Psoas muscle (tissue), 8 donors: ENCODE data around the gene MBNL1. TPM values are rescaled to one million over a fixed set of nuclear protein-coding genes. Genes with fewer than 3 reads are reported as not detected.
A peak's percentile ranks its signal among the peaks of the same experiment; 100 is the strongest.

Experiments
- ATAC-seq, 4 donors: fragments of 200-7000 bp; cut with Tn5 transposase; one replicate each; pipeline ENCODE4 v1.9.1; 2020; ENCODE audit warnings: moderate library complexity in 3 of 4, mild to moderate bottlenecking in 2 of 4
- DNase-seq, 2 donors: peaks; one replicate each; pipeline ENCODE4 v3.0.0-alpha.2; 2020
- H3K27ac ChIP-seq: fragments of 200-600 bp; one replicate; pipeline ENCODE4 v1.8.0; 2022
- H3K27me3 ChIP-seq, 3 donors: fragments of 200-600 bp in 1 of 3; one replicate each; pipeline versions ENCODE4 v1.6.1 to v1.8.0; 2013 to 2022; ENCODE audit warnings: low read length in 2 of 3, mild to moderate bottlenecking in 2 of 3, moderate library complexity in 1 of 3; ENCODE audit not compliant: insufficient read depth in 3 of 3
- H3K36me3 ChIP-seq, 2 donors: fragments of 200-600 bp in 1 of 2; one replicate each; pipeline versions ENCODE4 v1.6.1 to v1.8.0; 2013 to 2022; ENCODE audit warnings: low read depth in 1 of 2, mild to moderate bottlenecking in 1 of 2, moderate library complexity in 1 of 2; ENCODE audit not compliant: insufficient read depth in 1 of 2
- H3K4me1 ChIP-seq: fragments of 200-600 bp; one replicate; pipeline ENCODE4 v1.8.0; 2022
- H3K4me3 ChIP-seq: fragments of 200-600 bp; one replicate; pipeline ENCODE4 v1.8.0; 2022; ENCODE audit warnings: mild to moderate bottlenecking
- H3K9me3 ChIP-seq: fragments of 200-600 bp; one replicate; pipeline ENCODE4 v1.8.0; 2022
- WGBS, 3 donors: extraction: QIAGEN DNeasy Blood & Tissue Kit; methylation state at CpG; one replicate each; pipeline versions ENCODE4 v1.1.6 to v1.1.7; 2013; 5-methylcytosine and 5-hydroxymethylcytosine counted together
- intact Hi-C, 2 donors: fragments of 100-400 bp; cut with DNase I; formaldehyde crosslinking; loops; one replicate each; pipeline versions ENCODE4 v1.11.0 to v1.14.2; 2022
- polyA plus RNA-seq, 3 donors: library from polyadenylated mRNA; stranded (reverse); fragments of 200-250 nt; gene quantifications; one replicate each; pipeline ENCODE4 v1.2.3, GENCODE V29; 2013
- total RNA-seq, 4 donors: library from RNA; stranded (reverse); fragmentation: NEBNext Ultra II Directional in 2 of 4; extraction: Animal tissue kit (Norgen Biotek cat#: 25700) in 2 of 4; gene quantifications; one replicate each; pipeline versions ENCODE4 v1.2.1 to v1.2.4, GENCODE V29; 2021 to 2023
- TF ChIP-seq, protein P1 (sequence below): fragments of 200-600 bp; IDR thresholded peaks from one replicate; pipeline ENCODE4 v1.8.0; 2022; ENCODE audit warnings: antibody characterized with exemption
- donor health status: healthy with polysubstance abuse.
- donor health status: DM: no; HTN: no; CAD: no; lungs with moderate emphysema.
- donor health status: Bipolar disorder and iron deficiency.
- donor health status: healthy.
- donor health status: DM: yes; HTN: yes; CAD: no.
- donor health status: DM: no; HTN: no; CAD: no.
- donor health status: DM: no; HTN: no; CAD: no.
- donor health status: DM: yes; HTN: yes; CAD: no.

The MBNL1 gene
- total and polyA plus RNA-seq, 7 donors, result 27.4 to 281 (median 179) TPM

GRCh38 chr3:152384412-152384811, 115.7 kb downstream of the MBNL1 start:
- Histone ChIP-seq H3K9me3 (no peaks in the 10 kb centered on the region), H3K27me3 (no peaks in the 10 kb centered on the region), H3K4me3 (peak overlapping the region; percentile 61), H3K36me3 (no peaks in the 10 kb centered on the region), H3K27ac (peak overlapping the region; percentile 82), H3K4me1 (peaks cover 79% of the 10 kb centered on the region)
- intact Hi-C loops, result loop anchor here in 1 of 2 donors (5.0 kb wide), 1 partner anchor 117 kb away; the partner anchor contains the start of gene MBNL1
- ATAC-seq (peak in 3 of 4 donors; percentile 52 to 65 (median 58)), DNase-seq (no peak)
- TF ChIP-seq, protein P1, sequence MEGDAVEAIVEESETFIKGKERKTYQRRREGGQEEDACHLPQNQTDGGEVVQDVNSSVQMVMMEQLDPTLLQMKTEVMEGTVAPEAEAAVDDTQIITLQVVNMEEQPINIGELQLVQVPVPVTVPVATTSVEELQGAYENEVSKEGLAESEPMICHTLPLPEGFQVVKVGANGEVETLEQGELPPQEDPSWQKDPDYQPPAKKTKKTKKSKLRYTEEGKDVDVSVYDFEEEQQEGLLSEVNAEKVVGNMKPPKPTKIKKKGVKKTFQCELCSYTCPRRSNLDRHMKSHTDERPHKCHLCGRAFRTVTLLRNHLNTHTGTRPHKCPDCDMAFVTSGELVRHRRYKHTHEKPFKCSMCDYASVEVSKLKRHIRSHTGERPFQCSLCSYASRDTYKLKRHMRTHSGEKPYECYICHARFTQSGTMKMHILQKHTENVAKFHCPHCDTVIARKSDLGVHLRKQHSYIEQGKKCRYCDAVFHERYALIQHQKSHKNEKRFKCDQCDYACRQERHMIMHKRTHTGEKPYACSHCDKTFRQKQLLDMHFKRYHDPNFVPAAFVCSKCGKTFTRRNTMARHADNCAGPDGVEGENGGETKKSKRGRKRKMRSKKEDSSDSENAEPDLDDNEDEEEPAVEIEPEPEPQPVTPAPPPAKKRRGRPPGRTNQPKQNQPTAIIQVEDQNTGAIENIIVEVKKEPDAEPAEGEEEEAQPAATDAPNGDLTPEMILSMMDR, result no peak

DNA sequence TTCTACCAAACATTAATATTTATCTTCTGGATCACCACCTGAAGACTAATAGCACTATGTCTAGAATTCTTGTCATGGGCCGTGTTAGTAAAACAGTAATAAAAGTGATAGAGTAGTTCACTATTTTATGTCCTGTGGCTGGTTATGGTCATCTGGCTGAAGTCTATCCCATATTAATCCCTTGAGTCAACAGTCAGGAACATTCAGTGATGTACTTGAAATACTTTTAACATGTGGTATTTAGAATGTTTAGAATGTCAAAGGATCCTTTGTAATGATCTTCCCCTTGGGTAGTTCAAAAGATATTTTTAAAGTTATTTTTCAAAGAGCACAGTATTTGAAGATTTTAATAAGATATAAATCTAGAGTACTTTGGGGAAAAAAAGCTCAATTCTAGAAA, 117.0 kb downstream of the MBNL1 start:
- ATAC-seq (peak; percentile 58 to 74 (median 72)), DNase-seq (no peak)
- Histone ChIP-seq H3K36me3 (peaks cover 0 to 6% of the 10 kb centered on the region in 2 donors), H3K27me3 (no peaks in the 10 kb centered on the region), H3K27ac (peak overlapping the region; percentile 82), H3K4me1 (peaks cover 73% of the 10 kb centered on the region), H3K4me3 (peak overlapping the region; percentile 61), H3K9me3 (no peaks in the 10 kb centered on the region)
- intact Hi-C loops, result loop anchor here in 1 of 2 donors (2.0 kb wide), 1 partner anchor 17 kb away; no protein-coding TSS in a partner anchor
- 18 to 31% (median 21%) methylated on average over 1 of the region's 1 CpG for WGBS, 3 donors
- TF ChIP-seq, protein P1, result no peak

DNA sequence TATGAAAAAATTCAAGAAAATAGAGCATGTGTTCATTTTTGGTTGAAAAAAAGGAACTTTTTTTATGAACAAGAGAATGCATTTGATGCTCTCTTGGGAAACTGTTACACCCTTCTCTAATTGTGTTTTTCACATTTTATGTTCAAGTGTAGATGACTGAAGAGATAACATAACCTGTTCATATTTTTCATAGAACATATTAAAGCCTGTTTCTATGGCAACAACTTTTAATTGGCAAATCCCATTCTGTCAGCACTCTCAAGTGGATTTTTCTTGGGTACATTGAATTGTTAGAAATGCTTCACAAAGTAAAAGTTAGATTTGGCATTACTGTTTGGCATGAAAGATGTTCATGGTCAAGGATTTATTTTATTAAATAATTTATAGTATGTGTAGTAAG, 117.5 kb downstream of the MBNL1 start:
- ATAC-seq (no peak), DNase-seq (no peak)
- Histone ChIP-seq H3K9me3 (no peaks in the 10 kb centered on the region), H3K4me3 (peak overlapping the region; percentile 61), H3K4me1 (peaks cover 73% of the 10 kb centered on the region), H3K27ac (peak overlapping the region; percentile 82), H3K36me3 (peaks cover 0 to 6% of the 10 kb centered on the region in 2 donors), H3K27me3 (no peaks in the 10 kb centered on the region)
- TF ChIP-seq, protein P1, result no peak
- intact Hi-C loops, result loop anchor here in 1 of 2 donors (2.0 kb wide), 1 partner anchor 17 kb away; no protein-coding TSS in a partner anchor

DNA sequence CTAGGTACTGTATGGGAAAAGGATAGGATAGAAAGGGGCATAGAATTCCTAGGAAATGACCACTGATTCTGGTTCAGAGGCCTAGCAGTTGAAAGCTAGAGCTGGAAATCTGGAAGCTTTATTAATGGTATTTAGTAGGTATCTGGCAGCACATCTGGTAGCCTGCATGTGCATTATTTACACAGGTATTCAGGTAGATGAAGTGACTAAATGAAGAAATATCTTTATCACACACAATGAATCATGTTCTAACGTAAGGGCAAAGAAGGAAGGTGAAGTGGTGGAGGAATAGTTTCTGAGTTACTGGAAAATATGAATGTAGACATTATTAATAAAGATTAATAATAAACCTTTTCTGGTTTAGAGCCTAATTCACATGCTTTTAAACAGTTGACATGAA, 119.9 kb downstream of the MBNL1 start:
- DNase-seq (no peak), ATAC-seq (no peak)
- Histone ChIP-seq H3K27me3 (no peaks in the 10 kb centered on the region), H3K27ac (peak overlapping the region; percentile 82), H3K4me3 (no peak overlapping the region), H3K9me3 (no peaks in the 10 kb centered on the region), H3K4me1 (peaks cover 86% of the 10 kb centered on the region), H3K36me3 (peaks cover 0 to 6% of the 10 kb centered on the region in 2 donors)
- 55 to 73% (median 63%) methylated on average over 1 of the region's 1 CpG for WGBS, 3 donors
- intact Hi-C loops, result no loop called here
- TF ChIP-seq, protein P1, result no peak
